ENCODE data around the gene NELFA. TPM values are rescaled to one million over a fixed set of nuclear protein-coding genes. Genes with fewer than 3 reads are reported as not detected.

NELFA gene
- total and polyA plus RNA-seq, 10 of the 15 experiments (the other 5 are each of a cell fraction or from before 2014, with no cell fraction given) = 0.39 to 38.6 (median 16.7) TPM

DNA sequence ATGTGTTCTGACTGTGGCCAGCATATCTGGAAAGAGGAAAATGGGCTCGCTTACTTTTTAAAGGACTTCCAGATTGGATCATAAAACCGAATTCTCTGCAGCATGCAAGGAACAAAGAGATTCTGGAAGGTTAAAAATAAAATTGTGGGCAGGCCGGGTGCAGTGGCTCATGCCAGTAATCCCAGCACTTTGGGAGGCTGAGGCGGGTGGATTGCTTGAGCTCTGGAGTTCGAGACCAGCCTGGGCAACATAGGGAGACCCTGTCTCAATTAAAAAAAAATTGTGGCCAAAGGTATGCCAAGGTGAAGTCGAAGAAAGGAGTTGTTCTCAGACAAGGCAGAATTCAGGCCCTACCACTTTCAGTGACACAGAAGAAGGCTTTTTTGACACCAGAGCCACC is 37.8 kb downstream of the NELFA start:
- Histone ChIP-seq H4K20me1 (ENCODE audit: control insufficient read depth, insufficient read depth) (no peaks in the 10 kb centered on the region), H3K27me3 (replicated peaks in 1 of 2; ENCODE audit: control insufficient read depth in 2 of 2, insufficient read depth in 2 of 2, low read length in 1 of 2) (no peaks in the 10 kb centered on the region), H2AFZ (ENCODE audit: control insufficient read depth, low read depth, low read length) (no peak overlapping the region), H3K36me3 (ENCODE audit: control insufficient read depth in 2 of 2, insufficient read depth in 2 of 2, low read length in 1 of 2) (peaks cover 37 to 39% of the 10 kb centered on the region in 2 experiments), H3K4me1 (ENCODE audit: control insufficient read depth, insufficient read depth, low read length) (no peaks in the 10 kb centered on the region), H3K9ac (ENCODE audit: control insufficient read depth, insufficient read depth, low read length) (no peak overlapping the region), H3K4me3 (no peak overlapping the region), H3K79me2 (ENCODE audit: control insufficient read depth, insufficient read depth, low read length) (no peaks in the 10 kb centered on the region), H3K9me3 (replicated peaks; ENCODE audit: control insufficient read depth, insufficient read depth, low read length) (no peaks in the 10 kb centered on the region), H3K4me2 (ENCODE audit: control insufficient read depth, insufficient read depth) (no peak overlapping the region), H3K27ac (ENCODE audit: control insufficient read depth, insufficient read depth) (no peak overlapping the region)
- DNase-seq (ENCODE audit: low read depth, low spot score) = no peak
- ChIA-PET SMC1A (ENCODE audit: uncharacterized antibody, unreplicated experiment) (no interaction called here), CTCF (no interaction called here), POLR2A (no interaction called here), RAD21 (ENCODE audit: unreplicated experiment) (no interaction called here)
- FAIRE-seq = no peak
- in situ Hi-C loops (cut with MboI) = no loop called here
- TF ChIP-seq MYC (IDR thresholded peaks at IDR 0.05; ENCODE audit: insufficient read depth, insufficient read length, insufficient replicate concordance, low read length, severe bottlenecking) = no peak
- TF ChIP-seq, protein P1, sequence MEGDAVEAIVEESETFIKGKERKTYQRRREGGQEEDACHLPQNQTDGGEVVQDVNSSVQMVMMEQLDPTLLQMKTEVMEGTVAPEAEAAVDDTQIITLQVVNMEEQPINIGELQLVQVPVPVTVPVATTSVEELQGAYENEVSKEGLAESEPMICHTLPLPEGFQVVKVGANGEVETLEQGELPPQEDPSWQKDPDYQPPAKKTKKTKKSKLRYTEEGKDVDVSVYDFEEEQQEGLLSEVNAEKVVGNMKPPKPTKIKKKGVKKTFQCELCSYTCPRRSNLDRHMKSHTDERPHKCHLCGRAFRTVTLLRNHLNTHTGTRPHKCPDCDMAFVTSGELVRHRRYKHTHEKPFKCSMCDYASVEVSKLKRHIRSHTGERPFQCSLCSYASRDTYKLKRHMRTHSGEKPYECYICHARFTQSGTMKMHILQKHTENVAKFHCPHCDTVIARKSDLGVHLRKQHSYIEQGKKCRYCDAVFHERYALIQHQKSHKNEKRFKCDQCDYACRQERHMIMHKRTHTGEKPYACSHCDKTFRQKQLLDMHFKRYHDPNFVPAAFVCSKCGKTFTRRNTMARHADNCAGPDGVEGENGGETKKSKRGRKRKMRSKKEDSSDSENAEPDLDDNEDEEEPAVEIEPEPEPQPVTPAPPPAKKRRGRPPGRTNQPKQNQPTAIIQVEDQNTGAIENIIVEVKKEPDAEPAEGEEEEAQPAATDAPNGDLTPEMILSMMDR (IDR thresholded peaks at IDR 0.05 in 2 of 3, conservative IDR thresholded peaks at IDR 0.05 in 1 of 3; ENCODE audit: control insufficient read depth in 2 of 3, extremely low read depth in 1 of 3, insufficient read depth in 1 of 3, low read depth in 3 of 3, low read length in 3 of 3) = no peak
- intact Hi-C loops (cut with micrococcal nuclease; ENCODE audit: unreplicated experiment) = no loop called here
- no peak for ATAC-seq
- 81% methylated on average over 6 of the region's 6 CpGs for WGBS (ENCODE audit: insufficient coverage, insufficient replicate concordance, low lambda C conversion rate, missing lambda C conversion rate)
- no TSS peak for BruUV-seq (replicated peaks)

DNA sequence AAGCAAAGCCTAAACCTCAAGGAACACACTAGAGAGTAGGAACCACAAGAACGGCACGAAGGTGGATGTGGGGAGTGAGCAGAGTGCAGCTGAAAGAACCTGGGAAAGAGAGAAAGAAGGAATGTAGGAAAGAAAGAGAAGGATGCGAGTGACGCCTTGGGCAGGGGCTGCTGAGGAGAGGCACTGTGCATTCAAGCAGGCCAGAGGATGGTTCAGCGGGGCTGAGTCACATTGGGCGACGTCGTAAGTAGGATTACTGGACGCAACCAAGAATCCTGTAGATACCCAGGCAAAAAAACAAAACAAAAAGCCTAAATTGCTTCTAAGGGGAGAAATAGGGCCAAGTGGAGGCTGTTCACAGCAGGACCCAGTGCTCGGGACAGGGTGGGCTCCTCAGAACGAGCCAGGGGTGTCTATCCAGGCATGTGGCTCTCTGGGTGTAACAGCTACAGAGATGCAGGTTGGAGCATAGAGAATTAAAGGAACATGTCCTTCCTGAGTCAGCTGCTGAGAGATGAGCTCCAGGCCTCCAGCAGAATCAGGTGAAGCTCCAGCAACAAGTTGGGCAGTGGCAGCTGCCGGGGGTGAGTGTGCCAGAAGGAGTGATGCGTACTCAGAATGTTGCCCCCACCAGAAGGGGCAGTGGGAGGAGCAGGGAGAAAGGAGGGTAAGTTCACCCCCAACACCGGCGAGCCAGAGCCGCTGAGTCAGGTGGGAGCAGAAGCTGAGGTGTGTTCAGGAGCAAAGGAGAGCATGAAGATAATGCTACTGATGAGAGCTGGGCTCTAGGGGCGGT is 38.6 kb downstream of the NELFA start:
- Histone ChIP-seq H3K79me2 (ENCODE audit: control insufficient read depth, insufficient read depth, low read length) (no peaks in the 10 kb centered on the region), H3K27ac (ENCODE audit: control insufficient read depth, insufficient read depth) (no peak overlapping the region), H3K36me3 (ENCODE audit: control insufficient read depth in 2 of 2, insufficient read depth in 2 of 2, low read length in 1 of 2) (peaks cover 30 to 42% of the 10 kb centered on the region in 2 experiments), H3K4me2 (ENCODE audit: control insufficient read depth, insufficient read depth) (no peak overlapping the region), H3K4me3 (no peak overlapping the region), H3K9ac (ENCODE audit: control insufficient read depth, insufficient read depth, low read length) (no peak overlapping the region), H2AFZ (ENCODE audit: control insufficient read depth, low read depth, low read length) (no peak overlapping the region), H4K20me1 (ENCODE audit: control insufficient read depth, insufficient read depth) (no peaks in the 10 kb centered on the region), H3K4me1 (ENCODE audit: control insufficient read depth, insufficient read depth, low read length) (no peaks in the 10 kb centered on the region), H3K9me3 (replicated peaks; ENCODE audit: control insufficient read depth, insufficient read depth, low read length) (no peaks in the 10 kb centered on the region), H3K27me3 (replicated peaks in 1 of 2; ENCODE audit: control insufficient read depth in 2 of 2, insufficient read depth in 2 of 2, low read length in 1 of 2) (no peaks in the 10 kb centered on the region)
- SMC1A ChIA-PET (ENCODE audit: uncharacterized antibody, unreplicated experiment) = no interaction called here
- TF ChIP-seq POLR2A (IDR thresholded peaks at IDR 0.05; ENCODE audit: low read depth, low read length) (peak; percentile 40; the same call in 1 of the 2 replicates), EED (IDR thresholded peaks at IDR 0.05; ENCODE audit: low read depth) (no peak), CEBPB (IDR thresholded peaks at IDR 0.05; ENCODE audit: borderline replicate concordance in 1 of 2, low read depth in 2 of 2, low read length in 2 of 2) (no peak)
- intact Hi-C loops (cut with micrococcal nuclease; ENCODE audit: unreplicated experiment) (no loop called here), in situ Hi-C loops (cut with MboI) (no loop called here)
- no peak for FAIRE-seq
- no peak for ATAC-seq
- RAD21 ChIA-PET (ENCODE audit: unreplicated experiment) = no interaction called here
- BruUV-seq (replicated peaks) = no TSS peak
- no peak for DNase-seq (ENCODE audit: low read depth, low spot score)
- CTCF ChIA-PET = no interaction called here
- POLR2A ChIA-PET = interaction anchor here (0.6 kb wide), 2 partner anchors 61 to 256 kb away, joined by 3 to 4 read pairs; no protein-coding TSS in a partner anchor
- WGBS (ENCODE audit: insufficient coverage, insufficient replicate concordance, low lambda C conversion rate, missing lambda C conversion rate) = 98% methylated on average over 17 of the region's 17 CpGs

Measured in GM12878 (cell line).